Activated CD8-positive, alpha-beta memory T cell treated with anti-CD3 and anti-CD28 coated beads for 1 hour (primary cell): ENCODE results near the gene CYB561A3.
A peak's percentile ranks its signal among the peaks of the same experiment; 100 is the strongest.

Source experiments
- DNase-seq, 2 donors: peaks; one replicate each; pipeline ENCODE4 v3.0.0-alpha.2; 2020; ENCODE audit warnings: low read depth in 1 of 2; ENCODE audit errors: extremely low read depth in 1 of 2

The CYB561A3 gene

DNA sequence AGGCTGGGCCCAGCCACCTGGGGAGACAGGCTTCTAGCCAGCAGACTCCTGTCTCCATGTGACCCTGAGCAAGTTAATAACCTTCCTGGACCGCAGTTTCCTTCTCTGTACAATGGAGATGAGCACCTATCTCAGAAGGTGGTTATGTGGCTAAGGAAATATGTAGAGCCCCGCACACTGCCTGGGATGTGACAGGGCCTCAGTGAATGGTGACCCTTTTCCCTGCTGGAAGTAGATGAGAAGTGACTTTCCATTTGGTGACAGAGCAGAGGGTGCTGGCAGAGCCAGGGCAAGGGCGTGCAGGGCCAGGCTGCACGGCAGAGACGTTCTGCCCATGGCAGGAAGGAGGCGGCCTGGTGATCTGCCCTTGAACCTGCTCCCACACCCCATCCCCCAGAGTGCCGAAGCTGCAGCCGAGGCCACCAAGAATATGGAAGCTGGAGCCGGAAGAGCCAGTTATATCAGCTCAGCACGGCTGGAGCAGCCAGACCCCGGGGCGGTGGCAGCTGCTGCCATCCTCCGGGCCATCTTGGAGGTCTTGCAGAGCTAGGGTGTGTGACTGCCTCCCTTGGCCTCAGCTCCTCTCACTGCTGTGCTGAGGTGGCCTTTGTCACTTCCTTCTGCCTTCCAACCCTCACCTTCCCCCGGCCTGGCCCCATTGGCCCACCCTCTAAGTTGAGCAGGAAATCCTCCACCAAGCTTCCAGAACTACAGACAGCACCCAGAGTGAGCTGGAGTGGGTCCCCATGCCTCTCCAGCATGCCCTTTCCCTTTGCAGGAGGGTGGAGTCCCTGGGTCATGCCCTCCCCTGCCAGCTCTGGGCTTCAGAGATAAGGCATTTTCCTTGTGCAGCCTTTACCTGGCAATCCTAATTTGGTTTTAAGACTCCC is 15.5 kb downstream of the CYB561A3 start:
- no peak for DNase-seq

DNA sequence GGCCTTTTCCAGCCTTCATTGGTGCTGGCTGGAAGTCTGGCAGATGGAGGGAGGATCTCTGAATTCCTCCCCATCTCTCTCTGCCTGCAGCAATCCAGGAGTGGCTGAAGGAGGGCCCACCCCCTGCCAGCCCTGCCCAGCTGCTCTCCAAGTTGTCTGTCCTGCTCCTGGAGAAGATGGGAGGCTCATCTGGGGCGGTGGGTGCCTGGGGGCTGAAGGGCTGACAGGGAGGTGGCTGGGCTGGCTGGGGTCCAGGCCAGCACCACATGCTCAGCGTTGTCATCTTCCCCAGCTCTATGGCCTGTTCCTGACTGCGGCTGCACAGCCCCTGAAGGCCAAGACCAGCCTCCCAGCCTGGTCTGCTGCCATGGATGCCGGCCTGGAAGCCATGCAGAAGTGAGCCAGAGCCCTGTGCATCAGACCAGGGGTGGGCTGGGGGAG is 16.5 kb downstream of the CYB561A3 start:
- DNase-seq, result no peak

DNA sequence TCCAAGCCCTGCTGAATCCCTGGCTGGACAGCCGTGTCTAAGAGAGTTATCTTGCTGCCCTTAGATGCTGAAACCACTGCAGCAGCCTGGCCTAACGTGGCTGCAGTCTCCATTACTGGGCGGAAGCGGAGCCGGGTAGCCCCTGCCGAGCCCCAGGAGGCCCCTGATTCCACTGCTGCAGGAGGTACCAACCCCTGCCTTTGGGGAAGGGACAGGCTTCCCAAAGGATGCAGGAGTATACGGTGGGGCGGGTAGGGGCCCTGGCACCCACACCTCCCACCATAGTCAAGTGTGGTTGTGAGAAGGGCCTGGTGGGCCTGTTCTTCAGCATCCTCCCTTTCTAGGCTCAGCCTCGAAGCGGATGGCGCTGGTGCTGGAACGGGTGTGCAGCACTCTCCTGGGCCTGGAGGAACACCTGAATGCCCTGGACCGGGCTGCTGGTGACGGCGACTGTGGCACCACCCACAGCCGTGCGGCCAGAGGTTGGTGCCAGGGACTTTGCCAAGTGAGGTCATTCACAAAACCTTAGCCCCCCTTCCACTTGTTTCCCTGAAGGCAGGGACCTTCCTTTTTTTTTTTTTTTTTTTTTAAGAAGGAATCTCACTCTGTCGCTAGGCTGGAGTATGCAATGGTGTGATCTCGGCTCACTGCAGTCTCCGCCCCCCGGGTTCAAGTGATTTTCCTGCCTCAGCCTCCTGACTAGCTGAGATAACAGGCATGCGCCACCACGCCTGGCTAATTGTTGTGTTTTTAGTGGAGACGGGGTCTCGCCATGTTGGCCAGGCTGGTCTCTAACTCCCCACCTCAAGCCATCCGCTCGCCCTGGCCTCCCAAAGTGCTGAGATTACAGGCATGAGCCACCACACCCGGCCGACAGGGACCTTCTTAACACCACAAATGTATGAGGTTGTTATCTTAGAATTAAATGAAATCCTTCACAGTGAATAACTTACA is 17.6 kb downstream of the CYB561A3 start:
- DNase-seq, result no peak

DNA sequence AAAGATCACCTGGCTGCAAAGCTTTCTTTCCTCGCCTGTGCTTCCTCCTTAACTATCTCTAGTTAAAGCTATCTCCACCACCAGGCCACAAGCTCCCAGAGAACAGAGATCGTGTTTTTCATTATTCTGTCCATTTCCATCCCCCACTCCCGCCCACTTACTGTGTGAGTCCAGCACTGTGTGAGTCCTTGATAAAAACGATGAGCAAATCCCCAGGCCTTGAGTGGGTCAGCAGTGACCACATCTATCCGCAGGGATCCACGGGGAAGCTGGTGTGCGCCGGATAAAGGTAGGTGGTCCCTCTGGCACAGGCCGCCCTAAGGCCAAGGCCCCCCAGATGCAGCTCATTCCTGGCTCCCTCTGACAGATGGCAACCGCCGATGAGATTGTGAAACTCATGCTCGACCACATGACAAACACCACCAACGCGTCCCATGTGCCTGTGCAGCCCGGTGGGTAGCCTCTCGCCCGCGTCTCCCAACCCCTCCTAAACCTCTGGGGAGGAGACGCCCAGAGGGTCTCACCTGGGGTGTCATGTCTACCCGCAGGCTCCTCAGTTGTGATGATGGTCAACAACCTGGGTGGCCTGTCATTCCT is 19.4 kb downstream of the CYB561A3 start:
- no peak for DNase-seq

DNA sequence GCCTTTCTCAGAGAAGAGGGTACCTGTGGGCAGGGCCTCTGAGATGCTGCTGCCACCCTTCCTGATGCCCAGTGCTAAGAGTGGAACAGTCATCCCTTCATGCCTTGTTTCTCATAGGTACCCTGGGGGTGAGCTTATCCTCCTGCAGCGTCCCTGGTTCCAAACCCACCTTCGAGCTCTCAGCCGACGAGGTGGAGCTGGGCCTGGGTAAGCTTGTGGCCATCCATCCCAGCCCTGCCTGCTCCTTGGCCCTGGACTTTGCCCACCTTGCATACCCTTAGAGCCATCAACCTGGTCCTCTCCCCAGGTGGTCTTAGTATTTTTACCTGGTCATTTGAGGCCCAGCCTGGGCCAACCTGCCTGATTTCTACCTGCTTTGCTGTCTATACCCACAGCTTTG is 20.0 kb downstream of the CYB561A3 start:
- DNase-seq, result no peak

DNA sequence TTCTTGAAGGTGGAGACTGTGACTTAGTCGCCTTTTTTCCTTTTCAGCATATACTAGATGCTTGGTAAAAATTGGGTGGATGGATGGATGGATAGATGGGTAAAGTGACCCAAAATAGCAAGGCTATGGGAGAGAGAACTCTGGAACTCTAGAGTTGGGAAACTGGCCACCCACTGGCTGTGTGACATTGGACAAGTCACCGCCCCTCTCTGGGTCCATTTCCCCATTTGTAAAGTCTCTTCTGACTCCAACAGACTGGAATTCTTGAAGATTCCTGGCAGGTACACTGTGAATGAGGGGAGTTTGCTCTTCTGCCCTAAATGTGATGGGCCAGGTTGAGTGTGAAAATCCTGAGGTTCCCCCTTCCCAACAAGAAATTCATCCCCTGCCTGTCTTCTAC is 20.7 kb downstream of the CYB561A3 start:
- no peak for DNase-seq

DNA sequence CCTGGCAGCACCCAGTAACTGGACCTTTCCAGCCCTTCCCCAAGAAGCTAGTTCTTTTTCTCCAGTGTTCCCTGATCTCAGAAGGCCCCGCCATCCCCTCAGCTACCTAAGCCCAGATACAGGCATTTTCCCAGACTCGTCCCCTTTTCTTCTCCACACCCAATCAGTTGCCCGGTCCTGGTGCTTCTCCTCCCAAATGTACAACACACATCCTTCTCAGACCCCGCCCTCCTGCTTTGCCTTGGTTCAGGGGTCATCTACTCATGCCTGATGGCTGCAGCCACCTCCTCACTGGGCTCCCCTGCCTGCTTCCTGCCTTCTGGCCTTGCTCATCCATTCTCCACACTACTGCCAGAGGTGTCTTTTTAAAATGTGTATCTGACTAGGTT is 22.2 kb downstream of the CYB561A3 start:
- no peak for DNase-seq

DNA sequence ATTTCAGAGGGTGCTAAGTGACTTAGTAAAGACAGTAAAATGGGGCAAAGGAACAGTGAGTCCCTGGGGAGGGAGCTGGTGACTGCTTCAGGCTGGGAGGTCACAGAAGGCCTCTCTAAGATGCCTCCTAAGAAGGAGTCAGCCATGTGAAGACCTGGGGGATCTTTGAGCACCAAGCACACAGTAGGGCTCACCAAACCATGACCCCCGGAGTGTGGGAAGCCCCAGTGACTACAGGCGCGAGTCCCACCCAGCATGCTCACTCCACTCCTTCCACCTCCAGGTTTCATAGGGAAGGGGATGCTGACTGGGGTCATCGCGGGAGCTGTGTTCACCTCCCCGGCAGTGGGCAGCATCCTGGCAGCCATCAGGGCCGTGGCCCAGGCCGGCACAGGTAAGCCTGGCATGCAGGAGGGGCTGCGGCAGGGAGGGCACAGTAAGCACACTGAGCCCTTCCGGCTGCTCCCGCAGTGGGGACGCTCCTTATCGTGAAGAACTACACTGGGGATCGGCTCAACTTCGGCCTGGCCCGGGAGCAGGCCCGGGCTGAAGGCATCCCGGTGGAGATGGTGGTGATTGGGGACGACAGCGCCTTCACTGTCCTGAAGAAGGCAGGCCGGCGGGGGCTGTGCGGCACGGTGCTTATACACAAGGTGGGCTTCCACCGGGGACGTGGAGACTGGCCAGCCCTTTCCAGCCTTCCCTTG is 22.7 kb downstream of the CYB561A3 start:
- no peak for DNase-seq

DNA sequence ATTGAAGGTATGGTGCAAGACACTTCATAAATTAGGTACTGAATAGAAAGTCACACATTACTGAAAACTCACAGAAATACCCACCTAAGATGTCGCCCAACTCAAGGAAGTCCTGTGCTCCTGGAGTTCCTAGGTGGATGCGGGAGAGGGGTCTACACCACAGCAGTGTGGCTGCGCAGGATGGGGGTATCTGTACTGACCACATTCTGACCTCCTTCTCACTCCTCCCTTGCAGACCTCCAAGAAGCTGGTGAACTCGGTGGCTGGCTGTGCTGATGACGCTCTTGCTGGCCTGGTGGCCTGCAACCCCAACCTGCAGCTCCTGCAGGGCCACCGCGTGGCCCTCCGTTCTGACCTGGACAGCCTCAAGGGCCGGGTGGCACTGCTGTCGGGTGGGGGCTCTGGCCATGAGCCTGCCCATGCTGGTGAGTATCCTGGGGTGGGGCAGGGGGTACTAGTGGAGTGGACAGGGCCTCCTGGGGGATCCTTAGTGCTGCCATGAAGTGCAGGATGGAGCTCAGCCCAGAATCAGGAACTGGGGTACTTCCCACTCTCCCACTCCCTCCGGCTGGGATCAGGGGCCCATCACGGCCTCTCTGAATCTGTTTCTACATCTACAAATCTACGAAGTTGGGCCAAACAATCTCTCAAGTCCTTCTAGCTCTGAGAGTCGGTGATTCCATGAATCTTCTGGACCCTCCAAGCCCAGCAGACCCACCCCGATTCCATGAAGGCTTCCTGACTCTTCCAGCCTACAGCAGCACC is 23.8 kb downstream of the CYB561A3 start:
- no peak for DNase-seq

DNA sequence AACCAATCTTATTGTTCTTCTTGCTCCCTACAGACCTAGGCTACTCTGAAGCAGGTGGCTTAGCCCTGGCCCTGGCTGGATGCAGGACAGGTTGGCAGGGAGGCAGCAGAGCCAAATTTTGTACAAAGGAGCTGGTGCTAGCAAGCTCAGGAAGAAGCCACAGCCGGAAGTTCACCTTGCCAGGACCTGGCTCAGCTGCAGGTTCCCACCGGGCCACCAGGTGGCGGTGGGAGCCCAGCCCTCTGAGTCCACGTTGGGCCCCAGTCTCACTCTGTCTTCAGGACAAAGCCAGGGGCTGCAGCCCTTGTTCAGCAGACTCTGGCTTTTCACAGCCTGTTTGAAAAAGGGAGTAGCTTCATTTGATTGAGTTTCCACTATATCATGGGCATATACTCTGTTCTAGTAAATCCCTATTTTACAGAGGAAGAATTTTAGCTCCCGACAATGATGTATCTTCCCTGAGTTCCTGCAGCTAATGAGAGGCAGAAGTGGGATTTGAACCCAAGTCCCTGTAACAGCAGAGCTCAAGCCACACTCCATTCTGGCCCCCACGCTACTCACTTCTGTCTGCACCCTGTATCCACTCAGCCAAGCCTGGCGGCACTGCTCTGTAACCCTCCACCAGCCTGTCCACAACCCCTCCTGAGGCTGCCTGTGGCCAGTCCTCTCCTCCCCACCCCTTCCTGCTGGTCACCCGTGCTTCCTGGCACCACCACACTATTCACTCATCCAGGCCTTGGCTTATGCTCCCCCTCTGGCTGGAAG is 25.3 kb downstream of the CYB561A3 start:
- DNase-seq, result peak; percentile 49 to 70

DNA sequence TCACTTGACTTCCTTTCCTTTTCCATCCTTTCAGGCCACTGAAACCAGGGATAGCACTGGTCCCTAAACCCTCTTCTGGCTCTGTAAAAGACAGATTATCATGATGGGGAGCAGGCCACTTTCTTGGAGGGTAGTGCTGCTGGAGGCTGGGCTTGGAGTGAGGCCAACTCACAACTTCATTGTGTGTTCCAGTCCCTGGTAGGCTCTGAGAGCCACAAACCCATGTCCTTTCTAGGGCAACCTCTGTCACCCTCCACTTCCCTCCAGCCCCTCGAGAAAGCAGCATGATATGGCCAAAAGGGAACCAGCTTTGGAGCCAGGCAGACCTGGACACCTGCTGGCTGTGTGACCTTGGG is 26.3 kb downstream of the CYB561A3 start:
- DNase-seq, result no peak

DNA sequence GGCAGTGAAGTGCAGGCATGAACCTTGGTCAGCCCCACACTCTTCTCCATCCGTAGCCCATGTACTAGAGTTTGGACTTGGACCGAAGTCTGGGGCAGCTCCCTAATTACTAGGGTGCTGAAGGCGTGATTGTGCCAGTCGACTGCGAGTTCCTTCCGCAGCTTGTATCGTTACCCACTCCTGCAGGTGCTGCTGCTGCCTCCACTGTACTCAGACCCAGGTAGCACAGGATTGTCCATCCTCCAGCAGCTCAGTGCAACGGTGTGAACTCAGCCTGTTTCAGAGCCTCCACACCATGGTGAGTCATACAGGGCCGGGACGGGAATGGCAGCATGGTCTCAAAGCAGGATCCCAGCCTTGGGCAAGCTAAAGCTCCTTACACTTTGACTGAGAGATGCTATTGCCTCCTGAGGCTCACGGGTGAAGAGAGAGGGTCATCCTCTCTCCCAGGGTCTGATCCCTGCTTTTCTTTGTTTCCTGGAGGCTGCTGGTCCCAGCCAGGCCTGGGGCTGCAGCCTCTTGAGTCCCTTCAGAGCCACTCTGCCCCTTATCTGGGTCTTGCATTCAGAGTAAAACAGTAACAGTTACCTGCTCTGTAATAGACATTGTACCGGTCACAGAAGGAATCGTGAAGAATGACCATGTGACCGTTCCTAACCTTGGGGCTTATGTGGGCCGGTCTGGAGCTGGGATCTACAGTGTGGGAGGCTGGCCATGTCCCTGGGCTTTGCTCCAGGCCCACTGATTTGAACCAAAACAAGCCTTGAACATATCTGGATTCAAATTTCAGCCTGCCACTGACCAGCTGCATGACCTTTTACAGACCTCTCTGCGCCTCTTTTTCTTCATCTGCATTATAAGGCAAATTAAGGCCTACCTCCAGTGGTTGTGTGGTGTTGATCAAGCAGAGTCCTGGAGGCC is 27.0 kb downstream of the CYB561A3 start:
- no peak for DNase-seq

DNA sequence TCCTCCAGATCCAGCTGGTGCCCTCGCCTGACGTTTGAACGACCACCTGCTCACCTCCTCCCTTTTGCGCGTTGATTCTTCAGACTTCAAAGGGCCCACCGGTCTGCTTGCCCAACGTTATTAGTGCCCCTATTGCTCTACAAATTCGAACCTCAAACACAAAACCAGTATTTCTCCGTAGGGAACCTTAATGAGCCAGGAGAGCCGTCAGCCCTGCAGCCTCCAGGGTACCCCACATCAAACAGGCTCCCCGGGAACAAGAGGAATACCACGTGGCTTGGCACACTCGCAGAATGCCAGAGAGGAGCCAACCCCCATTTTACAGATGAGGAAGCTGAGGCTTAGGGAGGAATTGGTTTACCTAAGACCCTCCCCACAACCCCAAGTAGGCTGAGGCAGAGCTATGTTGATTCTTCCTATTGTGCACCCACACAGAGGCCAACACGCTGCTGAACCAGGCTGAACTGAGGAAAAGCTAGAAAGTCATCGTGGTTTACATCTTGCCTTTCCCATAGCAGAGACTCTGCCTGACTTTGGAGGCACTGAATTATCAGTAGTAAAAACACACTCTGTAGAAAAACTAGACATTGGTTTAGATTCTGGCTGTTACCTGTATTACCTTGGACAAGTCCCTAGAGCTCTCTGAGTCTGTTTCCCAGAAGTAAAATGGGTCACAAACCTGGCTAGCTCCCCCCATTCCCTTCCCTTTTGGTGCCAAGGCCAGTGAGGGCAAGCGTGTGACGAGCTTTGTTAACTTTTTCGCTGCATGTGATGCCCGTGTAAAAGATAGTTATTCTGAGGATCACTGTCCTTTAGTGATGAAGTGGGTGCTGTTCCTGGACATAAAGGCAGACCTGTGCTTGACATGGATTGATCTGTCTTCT is 27.9 kb downstream of the CYB561A3 start:
- no peak for DNase-seq

DNA sequence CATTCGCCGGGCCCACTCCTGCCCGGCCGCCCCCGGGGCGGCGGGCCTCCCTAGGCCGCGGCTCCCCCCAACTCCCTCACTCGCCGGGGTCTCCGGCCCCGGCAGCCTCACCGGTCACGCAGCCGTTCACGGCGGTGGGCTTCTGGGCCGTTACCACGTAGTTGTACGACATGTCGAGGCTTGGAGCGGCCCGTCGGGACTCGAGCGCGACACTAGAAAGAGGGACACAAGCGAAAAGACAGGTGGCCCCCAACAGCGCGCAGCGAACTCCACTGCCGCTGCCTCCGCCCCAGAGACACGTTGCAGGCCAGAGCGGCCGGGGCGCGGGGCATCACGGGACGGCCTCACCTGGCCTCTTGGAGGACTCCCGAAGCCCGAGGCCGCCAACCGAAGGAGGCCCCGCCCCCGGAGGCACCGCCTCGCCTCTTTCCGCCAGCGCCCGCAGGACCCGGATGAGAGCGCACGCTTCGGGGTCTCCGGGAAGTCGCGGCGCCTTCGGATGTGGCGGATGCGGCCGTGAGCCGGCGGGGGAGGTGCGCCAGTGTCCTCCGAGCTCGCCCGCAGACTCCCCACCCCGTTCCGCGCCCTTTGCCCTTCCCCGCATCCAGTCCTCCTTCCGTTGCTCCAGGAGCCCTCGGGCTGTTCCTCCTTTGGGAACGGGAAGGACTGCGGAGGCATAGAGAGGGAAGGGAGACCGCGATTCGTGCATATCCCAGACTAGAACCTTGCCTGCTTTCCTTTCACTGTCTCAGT is 28.7 kb downstream of the CYB561A3 start, which contains the start of the genes DDB1 and TKFC:
Gene DDB1, minus strand, starts transcription at position 309 of the 753 bp plus-strand sequence. Its CDS starts 137 bp downstream, at position 172.
Gene TKFC, plus strand, starts transcription at position 432 of the 753 bp plus-strand sequence. CDS start 1,501 bp downstream, outside the sequence.
- peak; percentile 90 to 96 for DNase-seq

DNA sequence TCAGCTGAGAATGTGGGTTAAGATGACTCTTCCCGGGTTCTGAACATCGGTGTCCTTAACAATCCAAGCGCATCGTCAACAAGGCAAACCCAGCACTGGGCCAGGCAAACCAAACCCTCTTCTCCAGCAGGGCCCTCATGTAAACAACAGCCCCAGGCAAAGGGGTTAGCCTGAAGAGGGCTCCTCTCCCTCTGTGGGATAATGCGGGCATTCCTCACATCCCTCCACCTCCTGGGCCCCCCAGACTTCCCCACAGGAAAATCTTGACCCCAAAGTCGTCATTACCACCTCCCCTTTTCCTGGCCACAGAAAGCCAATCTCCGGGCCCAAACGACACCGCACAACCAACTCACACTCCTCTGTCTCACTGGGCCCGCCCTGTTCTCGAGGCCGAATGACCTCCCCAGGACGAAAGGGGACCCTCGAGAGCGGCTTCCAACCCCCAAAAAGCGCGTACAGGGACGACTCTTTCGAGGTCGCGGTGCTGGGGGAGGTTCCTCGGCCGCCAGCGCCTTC is 29.3 kb downstream of the CYB561A3 start:
- no peak for DNase-seq

DNA sequence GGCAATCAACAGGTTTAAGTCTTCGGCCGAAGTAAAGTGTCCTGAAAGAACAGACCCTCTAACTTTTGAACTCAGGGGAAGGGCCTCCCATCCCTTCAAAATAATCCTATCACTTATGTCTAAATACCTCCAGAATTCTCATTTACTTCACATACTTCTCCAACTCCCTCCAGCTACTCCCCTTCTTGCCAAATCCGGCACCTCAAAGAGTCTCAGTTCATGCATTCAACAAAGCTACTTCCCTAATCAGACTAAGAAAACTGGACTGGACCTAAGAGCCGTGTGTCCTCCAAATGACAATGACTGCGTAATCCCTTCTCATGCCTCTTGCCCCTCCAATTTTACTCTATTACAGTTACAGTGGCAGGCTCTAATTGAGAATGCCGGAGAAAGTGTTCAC is 30.0 kb downstream of the CYB561A3 start:
- no peak for DNase-seq
